GM12865 (cell line): Measurements from ENCODE around the gene DRC3.

Experiments
- DNase-seq: peaks from one replicate; pipeline ENCODE4 v3.0.0; 2010; ENCODE audit warnings: low read depth
- H3K4me3 ChIP-seq: 2 replicates; pipeline ENCODE4 v1.5.1; 2011; ENCODE audit warnings: mild to moderate bottlenecking, low read depth, low read length, control low read depth
- TF ChIP-seq, protein P1 (sequence below): IDR thresholded peaks from 2 replicates; pipeline ENCODE4 v1.5.1; 2011; ENCODE audit warnings: low read length, control low read depth, low read depth, inconsistent platforms; ENCODE audit not compliant: insufficient read depth; ENCODE audit errors: missing control alignments

The DRC3 gene, protein sequence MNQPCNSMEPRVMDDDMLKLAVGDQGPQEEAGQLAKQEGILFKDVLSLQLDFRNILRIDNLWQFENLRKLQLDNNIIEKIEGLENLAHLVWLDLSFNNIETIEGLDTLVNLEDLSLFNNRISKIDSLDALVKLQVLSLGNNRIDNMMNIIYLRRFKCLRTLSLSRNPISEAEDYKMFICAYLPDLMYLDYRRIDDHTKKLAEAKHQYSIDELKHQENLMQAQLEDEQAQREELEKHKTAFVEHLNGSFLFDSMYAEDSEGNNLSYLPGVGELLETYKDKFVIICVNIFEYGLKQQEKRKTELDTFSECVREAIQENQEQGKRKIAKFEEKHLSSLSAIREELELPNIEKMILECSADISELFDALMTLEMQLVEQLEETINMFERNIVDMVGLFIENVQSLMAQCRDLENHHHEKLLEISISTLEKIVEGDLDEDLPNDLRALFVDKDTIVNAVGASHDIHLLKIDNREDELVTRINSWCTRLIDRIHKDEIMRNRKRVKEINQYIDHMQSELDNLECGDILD

DNA sequence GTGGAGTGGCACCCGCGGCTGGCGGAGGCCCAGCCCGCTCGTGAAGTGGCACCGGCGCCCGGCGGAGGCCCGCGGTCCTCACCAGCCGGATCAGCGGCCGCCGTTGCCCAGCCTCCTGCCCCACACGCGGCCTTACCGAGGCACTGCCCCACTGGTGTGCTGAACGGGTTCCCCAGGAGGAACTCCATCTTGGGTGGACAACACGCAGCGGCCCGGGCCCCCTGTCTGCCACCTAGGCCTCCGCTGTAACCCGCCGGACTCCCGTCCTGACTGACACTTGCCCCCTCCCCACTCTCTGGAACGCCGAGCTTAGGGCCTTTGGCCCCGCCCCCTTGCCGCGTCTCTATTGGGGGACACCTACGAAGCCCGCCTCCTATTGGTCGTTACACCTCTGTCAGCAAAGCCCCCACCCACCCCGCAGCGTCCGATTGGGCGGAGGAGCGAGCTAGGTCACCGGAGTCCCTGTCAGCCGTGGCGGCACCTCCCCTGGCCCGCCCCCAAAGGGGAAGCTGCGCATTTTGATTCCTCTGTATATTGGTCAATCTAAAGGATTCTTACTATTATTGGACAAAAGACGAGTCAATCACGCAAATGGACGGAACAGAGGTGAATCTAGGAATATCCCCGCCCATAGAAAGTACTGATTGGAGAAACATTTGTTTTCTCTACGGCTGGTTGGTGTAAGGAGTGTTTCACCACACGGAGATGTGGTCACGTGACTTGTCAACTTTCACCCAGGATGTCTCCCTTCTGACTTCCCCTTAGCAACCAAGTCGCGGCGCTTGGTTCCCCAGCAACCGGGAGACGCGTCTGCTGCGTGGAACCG lies at the start of gene DRC3, which contains the start of gene TOM1L2:
TSS of gene DRC3 (plus strand) at position 737 of the 826 bp plus-strand sequence. CDS start 4,737 bp downstream, outside the sequence.
TSS of gene TOM1L2 (minus strand) at position 275 of the 826 bp plus-strand sequence. CDS start at position 188, 87 bp downstream.
- TF ChIP-seq, protein P1, sequence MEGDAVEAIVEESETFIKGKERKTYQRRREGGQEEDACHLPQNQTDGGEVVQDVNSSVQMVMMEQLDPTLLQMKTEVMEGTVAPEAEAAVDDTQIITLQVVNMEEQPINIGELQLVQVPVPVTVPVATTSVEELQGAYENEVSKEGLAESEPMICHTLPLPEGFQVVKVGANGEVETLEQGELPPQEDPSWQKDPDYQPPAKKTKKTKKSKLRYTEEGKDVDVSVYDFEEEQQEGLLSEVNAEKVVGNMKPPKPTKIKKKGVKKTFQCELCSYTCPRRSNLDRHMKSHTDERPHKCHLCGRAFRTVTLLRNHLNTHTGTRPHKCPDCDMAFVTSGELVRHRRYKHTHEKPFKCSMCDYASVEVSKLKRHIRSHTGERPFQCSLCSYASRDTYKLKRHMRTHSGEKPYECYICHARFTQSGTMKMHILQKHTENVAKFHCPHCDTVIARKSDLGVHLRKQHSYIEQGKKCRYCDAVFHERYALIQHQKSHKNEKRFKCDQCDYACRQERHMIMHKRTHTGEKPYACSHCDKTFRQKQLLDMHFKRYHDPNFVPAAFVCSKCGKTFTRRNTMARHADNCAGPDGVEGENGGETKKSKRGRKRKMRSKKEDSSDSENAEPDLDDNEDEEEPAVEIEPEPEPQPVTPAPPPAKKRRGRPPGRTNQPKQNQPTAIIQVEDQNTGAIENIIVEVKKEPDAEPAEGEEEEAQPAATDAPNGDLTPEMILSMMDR: no peak
- peak; percentile 100 for DNase-seq
- peak within 1 kb of the TSS; percentile 79 for H3K4me3 ChIP-seq

DNA sequence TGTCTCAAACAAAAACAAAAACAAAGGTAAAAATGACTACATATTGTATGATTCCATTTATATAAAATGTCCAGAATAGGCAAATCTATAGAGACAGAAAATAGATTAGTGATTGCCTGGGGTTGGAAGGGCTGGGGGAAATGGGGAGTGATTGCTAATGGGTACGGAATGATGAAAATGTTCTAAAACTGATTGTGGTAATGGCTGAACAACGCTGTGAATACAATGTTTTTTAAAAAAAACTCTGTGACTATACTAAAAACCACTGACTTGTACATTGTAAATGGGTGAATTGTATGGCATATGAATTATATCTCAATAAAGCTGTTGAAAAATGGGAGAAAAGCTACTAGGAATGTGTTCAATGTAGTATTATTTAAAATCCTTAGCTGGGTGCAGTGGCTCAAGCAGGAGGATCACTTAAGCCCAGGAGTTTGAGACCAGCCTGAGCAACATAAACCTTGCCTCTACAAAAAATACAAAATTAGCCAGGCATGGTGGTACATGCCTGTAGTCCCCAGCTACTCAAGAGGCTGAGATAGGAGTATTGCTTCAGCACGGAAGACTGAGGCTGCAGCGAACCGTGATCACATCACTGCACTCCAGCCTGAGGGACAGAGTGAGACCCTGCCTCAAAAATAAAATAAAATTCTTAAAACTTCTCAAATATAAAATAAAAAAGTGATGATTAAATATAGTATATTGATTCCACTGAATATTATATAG lies 48.4 kb upstream of the DRC3 start:
- DNase-seq: no peak
- H3K4me3 ChIP-seq: no peak overlapping the region
- TF ChIP-seq, protein P1: no peak

DNA sequence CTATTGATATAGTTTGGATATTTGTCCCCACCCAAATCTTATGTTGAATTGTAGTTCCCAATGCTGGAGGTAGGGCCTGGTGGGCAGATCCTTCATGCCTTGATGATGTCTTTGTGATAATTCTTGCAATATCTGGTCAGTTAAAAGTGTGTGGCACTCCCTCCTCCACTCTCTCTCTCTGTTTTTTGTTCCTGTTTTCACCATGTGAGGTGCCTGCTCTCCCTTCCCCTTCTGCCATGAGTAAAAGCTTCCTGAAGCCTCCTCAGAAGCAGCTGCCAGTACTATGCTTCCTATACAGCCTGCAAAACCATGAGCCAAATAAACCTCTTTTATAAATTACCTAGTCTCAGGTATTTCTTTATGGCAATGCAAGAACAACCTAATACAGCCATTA lies 47.8 kb upstream of the DRC3 start:
- TF ChIP-seq, protein P1: no peak
- no peak for DNase-seq

DNA sequence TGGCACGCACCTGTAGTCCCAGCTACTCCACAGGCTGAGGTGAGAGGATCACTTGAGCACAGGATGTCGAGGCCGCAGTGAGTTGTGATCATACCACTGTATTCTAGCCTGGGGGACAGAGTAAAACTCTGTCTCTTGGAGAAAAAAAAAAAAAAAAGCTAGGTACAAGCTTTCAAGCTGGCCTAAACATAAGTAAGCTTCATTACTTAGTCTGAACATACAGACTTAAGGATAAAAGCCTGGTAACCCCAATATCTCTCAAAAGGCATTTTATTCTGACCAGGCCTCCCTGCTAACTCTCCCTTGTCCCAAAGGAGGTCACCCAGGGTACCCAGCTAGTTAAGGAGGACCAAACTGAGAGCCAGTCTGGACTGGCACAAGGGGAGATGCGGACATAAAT lies 46.6 kb upstream of the DRC3 start:
- H3K4me3 ChIP-seq: no peak overlapping the region
- DNase-seq: no peak

More for the DNA sequence above, 47.8 kb upstream of the DRC3 start:
- no peak overlapping the region for H3K4me3 ChIP-seq

DNA sequence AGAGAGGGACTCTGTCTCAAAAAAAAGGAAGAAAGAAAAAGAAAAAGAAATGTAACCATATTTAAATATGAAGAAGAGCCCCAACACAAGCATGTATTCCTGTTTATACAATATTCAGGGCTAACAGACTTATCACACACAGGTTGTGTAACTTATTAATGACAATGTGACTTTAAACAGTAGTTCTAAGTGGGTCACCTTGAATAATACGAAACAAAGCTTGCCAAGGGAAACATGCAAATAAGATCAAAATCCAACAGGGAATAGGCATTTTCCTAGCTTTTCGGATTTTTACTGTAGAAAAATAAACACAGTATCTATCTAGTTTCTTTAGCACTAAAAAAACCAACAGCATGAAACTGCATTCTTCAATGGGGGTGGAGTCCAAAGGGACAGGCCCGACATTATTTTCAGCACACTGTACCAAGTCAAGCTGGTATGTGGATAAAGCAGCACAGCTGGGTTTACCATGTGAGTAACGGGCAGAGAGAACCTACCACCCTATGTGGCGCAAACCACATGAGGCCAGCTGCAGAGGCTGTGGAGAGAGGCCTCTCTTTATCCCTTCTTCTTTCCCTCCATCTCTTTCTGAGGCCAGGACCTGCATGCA lies 45.7 kb upstream of the DRC3 start:
- no peak for DNase-seq
- H3K4me3 ChIP-seq: no peak overlapping the region
- TF ChIP-seq, protein P1: no peak

More for the DNA sequence above, 46.6 kb upstream of the DRC3 start:
- TF ChIP-seq, protein P1: no peak
